Stromal cell of bone marrow (primary cell): ENCODE measurements around the gene ACADS.
"Not testable (repeated sequence)": the region's sequence is repeated elsewhere in the genome, so short reads cannot be mapped to it uniquely, and the experiment has no call there.

Experiments used
- DNase-seq: peaks from one replicate; pipeline ENCODE4 v3.0.0-alpha.2; 2012; ENCODE audit warnings: low read depth

The ACADS gene

GRCh38 chr12:120726961-120727360 is 1.3 kb downstream of the ACADS start:
- DNase-seq: no peak

GRCh38 chr12:120732198-120732597 is 6.6 kb downstream of the ACADS start:
- DNase-seq: not testable (repeated sequence)

GRCh38 chr12:120733574-120733973 is 7.9 kb downstream of the ACADS start:
- DNase-seq: no peak

GRCh38 chr12:120734210-120734609 is 8.6 kb downstream of the ACADS start:
- DNase-seq: no peak

- DNase-seq: no peak
These were observed 9.6 kb downstream of the ACADS start for GRCh38 chr12:120735181-120735580.

- no peak for DNase-seq
These were observed 11.0 kb downstream of the ACADS start for GRCh38 chr12:120736404-120737331.

- DNase-seq: no peak
These were observed 12.1 kb downstream of the ACADS start for GRCh38 chr12:120737557-120738251.

- no peak for DNase-seq
These were observed 12.8 kb downstream of the ACADS start for GRCh38 chr12:120738252-120739030.

- no peak for DNase-seq
These were observed 13.6 kb downstream of the ACADS start for GRCh38 chr12:120739031-120739762.

- no peak for DNase-seq
These were observed 14.4 kb downstream of the ACADS start for GRCh38 chr12:120739821-120740613.

- no peak for DNase-seq
These were observed 15.2 kb downstream of the ACADS start for GRCh38 chr12:120740871-120741270.

GRCh38 chr12:120741476-120742421 is 16.1 kb downstream of the ACADS start:
- DNase-seq: no peak

- no peak for DNase-seq
These were observed 19.4 kb downstream of the ACADS start for GRCh38 chr12:120744922-120745493.

- no peak for DNase-seq
These were observed 22.6 kb downstream of the ACADS start for GRCh38 chr12:120748242-120748641.

GRCh38 chr12:120749256-120749655 is 23.6 kb downstream of the ACADS start:
- no peak for DNase-seq

- no peak for DNase-seq
These were observed 25.2 kb downstream of the ACADS start for GRCh38 chr12:120750806-120751205.

GRCh38 chr12:120751389-120751788 is 25.8 kb downstream of the ACADS start:
- DNase-seq: no peak

- no peak for DNase-seq
These were observed 29.2 kb downstream of the ACADS start for GRCh38 chr12:120754792-120755191.

- no peak for DNase-seq
These were observed 29.6 kb downstream of the ACADS start for GRCh38 chr12:120755269-120755668.
